H1 (cell line): ENCODE results near the gene ZNF385C. TPM values are rescaled to one million over a fixed set of nuclear protein-coding genes. Genes with fewer than 3 reads are reported as not detected.
A peak's percentile ranks its signal among the peaks of the same experiment; 100 is the strongest.

Experiments
- CTCF ChIA-PET: fragments of 300-600 bp; sonication (Branson Sonifier 250); formaldehyde crosslinking; loops from one replicate; lab custom pipeline; 2021; ENCODE audit not compliant: partially characterized antibody; lab: Charles Lee
- POLR2A ChIA-PET: fragments of 300-600 bp; sonication (Branson Sonifier 250); formaldehyde crosslinking; loops from one replicate; lab custom pipeline; 2021; ENCODE audit warnings: inconsistent platforms; ENCODE audit not compliant: partially characterized antibody; lab: Charles Lee
- DNase-seq, 2 experiments: peaks; one replicate each; pipeline versions ENCODE4 v3.0.0 to v3.0.0-alpha.2; 2010 to 2022; ENCODE audit warnings: low spot score in 2 of 2, low read depth in 1 of 2, mixed read lengths in 1 of 2
- FAIRE-seq: peaks from 2 replicates; lab custom pipeline; 2011; peaks lifted over from hg19 to GRCh38; lab: Jason Lieb, UNC
- H2AFZ ChIP-seq: 2 replicates; pipeline ENCODE4 v1.8.1; 2012; ENCODE audit warnings: low read length, inconsistent platforms
- H2AK5ac ChIP-seq: 2 replicates; pipeline ENCODE4 v1.6.1; 2013; ENCODE audit warnings: low read depth, low read length
- H2BK120ac ChIP-seq: replicated peaks from 2 replicates; pipeline ENCODE3; 2013; ENCODE audit warnings: low read depth, low read length, inconsistent platforms
- H2BK12ac ChIP-seq: 2 replicates; pipeline ENCODE4 v1.6.1; 2013; ENCODE audit warnings: low read depth, low read length
- H2BK15ac ChIP-seq: 2 replicates; pipeline ENCODE4 v1.6.1; 2013; ENCODE audit warnings: low read length
- H2BK20ac ChIP-seq: 2 replicates; pipeline ENCODE4 v1.6.1; 2013; ENCODE audit warnings: low read length
- H2BK5ac ChIP-seq: 2 replicates; pipeline ENCODE4 v1.6.1; 2013; ENCODE audit warnings: low read depth, low read length
- H3K14ac ChIP-seq: 2 replicates; pipeline ENCODE4 v1.6.1; 2013; ENCODE audit warnings: inconsistent platforms; ENCODE audit not compliant: insufficient read length
- H3K18ac ChIP-seq: 2 replicates; pipeline ENCODE4 v1.6.1; 2013; ENCODE audit warnings: low read length; ENCODE audit errors: extremely low read depth
- H3K23ac ChIP-seq: 2 replicates; pipeline ENCODE4 v1.6.1; 2013; ENCODE audit warnings: inconsistent platforms; ENCODE audit not compliant: insufficient read length
- H3K23me2 ChIP-seq: 2 replicates; pipeline ENCODE4 v1.6.1; 2013; ENCODE audit warnings: low read depth, low read length
- H3K27ac ChIP-seq: 2 replicates; pipeline ENCODE4 v1.6.1; 2011; ENCODE audit warnings: low read depth, low read length, inconsistent platforms
- H3K27me3 ChIP-seq, 4 experiments: replicated peaks in 1 of 4; 1 replicate in 1 of 4; 2 replicates in 3 of 4; pipeline versions ENCODE4 v1.6.1 to v1.8.1; 2011 to 2013; ENCODE audit warnings: low read length in 3 of 4, mild to moderate bottlenecking in 3 of 4, inconsistent platforms in 2 of 4, mixed read lengths in 2 of 4, moderate library complexity in 1 of 4; ENCODE audit not compliant: control insufficient read depth in 3 of 4, insufficient read depth in 3 of 4; ENCODE audit errors: extremely low read depth in 1 of 4
- H3K36me3 ChIP-seq, 4 experiments: 2 replicates each; pipeline versions ENCODE4 v1.6.1 to v1.8.1; 2011 to 2013; ENCODE audit warnings: mild to moderate bottlenecking in 4 of 4, low read length in 3 of 4, moderate library complexity in 2 of 4, control low read depth in 1 of 4, inconsistent platforms in 1 of 4; ENCODE audit not compliant: insufficient read depth in 4 of 4, control insufficient read depth in 2 of 4
- H3K4ac ChIP-seq: replicated peaks from 2 replicates; pipeline ENCODE3; 2013; ENCODE audit warnings: low read length, low read depth, mixed read lengths, inconsistent platforms; ENCODE audit not compliant: insufficient read length
- H3K4me1 ChIP-seq, 4 experiments: replicated peaks in 1 of 4; 1 replicate in 1 of 4; 2 replicates in 3 of 4; pipeline versions ENCODE4 v1.6.1 to v1.8.1; 2011 to 2013; ENCODE audit warnings: low read length in 3 of 4, inconsistent platforms in 2 of 4, mixed read lengths in 1 of 4; ENCODE audit not compliant: insufficient read depth in 4 of 4, control insufficient read depth in 3 of 4
- H3K4me2 ChIP-seq, 2 experiments: 2 replicates each; pipeline versions ENCODE4 v1.6.1 to v1.8.1; 2011 to 2013; ENCODE audit warnings: low read depth in 2 of 2, low read length in 2 of 2, control low read depth in 1 of 2, inconsistent platforms in 1 of 2, mild to moderate bottlenecking in 1 of 2; ENCODE audit not compliant: insufficient read depth in 1 of 2
- H3K4me3 ChIP-seq, 4 experiments: fragments of 200-600, 300-600 bp in 1 of 4; sonication (generic), shearing (Covaris generic), sonication (Bioruptor Twin) in 1 of 4; 2 replicates each; pipeline versions ENCODE4 v1.5.1 to v1.8.1; 2011 to 2016; ENCODE audit warnings: low read length in 4 of 4, low read depth in 3 of 4, control low read depth in 2 of 4, inconsistent platforms in 2 of 4, mild to moderate bottlenecking in 2 of 4, mixed read lengths in 1 of 4, moderate library complexity in 1 of 4; ENCODE audit not compliant: insufficient read depth in 2 of 4; ENCODE audit errors: extremely low read depth in 1 of 4
- H3K56ac ChIP-seq: replicated peaks from 2 replicates; pipeline ENCODE3; 2013; ENCODE audit warnings: low read depth, mild to moderate bottlenecking, mixed read lengths, low read length, inconsistent platforms; ENCODE audit not compliant: insufficient read length
- H3K79me1 ChIP-seq: 2 replicates; pipeline ENCODE4 v1.6.1; 2013; ENCODE audit warnings: low read depth, low read length, control low read depth
- H3K79me2 ChIP-seq, 2 experiments: 2 replicates each; pipeline versions ENCODE4 v1.6.1 to v1.8.1; 2012 to 2013; ENCODE audit warnings: low read length in 2 of 2, mild to moderate bottlenecking in 2 of 2, inconsistent platforms in 1 of 2; ENCODE audit not compliant: insufficient read depth in 2 of 2, control insufficient read depth in 1 of 2
- H3K9ac ChIP-seq, 4 experiments: replicated peaks in 1 of 4; 1 replicate in 1 of 4; 2 replicates in 3 of 4; pipeline versions ENCODE4 v1.6.1 to v1.8.1; 2011 to 2013; ENCODE audit warnings: low read depth in 3 of 4, low read length in 3 of 4, control low read depth in 2 of 4, mild to moderate bottlenecking in 2 of 4, moderate library complexity in 2 of 4, inconsistent platforms in 1 of 4; ENCODE audit errors: extremely low read depth in 1 of 4
- H3K9me3 ChIP-seq, 2 experiments: 2 replicates each; pipeline versions ENCODE4 v1.6.1 to v1.8.1; 2012 to 2013; ENCODE audit warnings: mild to moderate bottlenecking in 2 of 2, moderate library complexity in 2 of 2, control low read depth in 1 of 2, inconsistent platforms in 1 of 2, low read depth in 1 of 2, low read length in 1 of 2, mixed read lengths in 1 of 2; ENCODE audit not compliant: insufficient read depth in 2 of 2
- H4K20me1 ChIP-seq, 2 experiments: replicated peaks in 1 of 2; 2 replicates each; pipeline versions ENCODE3 to v1.8.1; 2011 to 2013; ENCODE audit warnings: inconsistent platforms in 2 of 2, low read length in 2 of 2, mild to moderate bottlenecking in 1 of 2; ENCODE audit not compliant: insufficient read depth in 2 of 2, control insufficient read depth in 1 of 2
- H4K5ac ChIP-seq: 2 replicates; pipeline ENCODE4 v1.6.1; 2013; ENCODE audit warnings: low read length, low read depth, mixed read lengths, inconsistent platforms; ENCODE audit not compliant: insufficient read length
- H4K8ac ChIP-seq: 2 replicates; pipeline ENCODE4 v1.8.0; 2013; ENCODE audit warnings: mild to moderate bottlenecking, moderate library complexity, low read length, inconsistent platforms; ENCODE audit not compliant: insufficient read depth; ENCODE audit errors: extremely low read depth
- H4K91ac ChIP-seq: replicated peaks from 2 replicates; pipeline ENCODE3; 2013; ENCODE audit warnings: low read length, mixed read lengths, inconsistent platforms; ENCODE audit not compliant: insufficient read length
- CHD1 ChIP-seq: IDR thresholded peaks from 2 replicates; pipeline ENCODE4 v1.6.1; 2012; ENCODE audit warnings: low read depth, low read length, improper control_type of control experiment
- WGBS, 2 experiments: shearing (Covaris generic) in 1 of 2; methylation state at CpG; one replicate each; pipeline versions ENCODE4 v1.1.6 to v1.1.7; 2013 to 2015; ENCODE audit warnings: low lambda C conversion rate in 2 of 2, mixed read lengths in 2 of 2, inconsistent platforms in 1 of 2, low coverage in 1 of 2, missing lambda C conversion rate in 1 of 2; ENCODE audit not compliant: insufficient replicate concordance in 2 of 2, insufficient coverage in 1 of 2, insufficient read length in 1 of 2; ENCODE audit errors: extremely low coverage in 1 of 2, missing lambda C conversion rate in 1 of 2; 5-methylcytosine and 5-hydroxymethylcytosine counted together
- polyA plus RNA-seq, 7 experiments: library from polyadenylated mRNA; depleted of rRNA in 3 of 7; stranded (reverse) in 5 of 7; unstranded in 2 of 7; fragments of >200 nt in 5 of 7; fragments of 200-250 nt in 2 of 7; gene quantifications; 1 replicate in 5 of 7; 2 replicates in 1 of 7; 4 replicates in 1 of 7; pipeline versions ENCODE4 v1.2.1 to v1.2.3, GENCODE V29; 2011 to 2013; ENCODE audit warnings: missing spikeins in 2 of 7, mixed read lengths in 2 of 7
- total RNA-seq: library from RNA; stranded (reverse); fragmentation: NEBNext Ultra II Directional; extraction: Animal tissue kit (Norgen Biotek cat#: 25700); gene quantifications from 2 replicates; pipeline ENCODE4 v1.2.1, GENCODE V29; 2021

Gene ZNF385C
- total and polyA plus RNA-seq, 2 of the 8 experiments (the other 6 are each of a cell fraction or from before 2014, with no cell fraction given) = 3.9 to 6.1 TPM

GRCh38 chr17:42111871-42112551 lies 13.7 kb upstream of the ZNF385C start:
- Histone ChIP-seq H3K18ac (0 out of 2 replicates have a peak overlapping the region, but pooled peaks have one; percentile 32), H3K79me2 (no peaks in the 10 kb centered on the region), H2AK5ac (no peak overlapping the region), H2BK15ac (0 out of 2 replicates have a peak overlapping the region, but pooled peaks have one; percentile 72), H3K27me3 (no peaks in the 10 kb centered on the region), H2BK20ac (no peak overlapping the region), H3K9me3 (no peaks in the 10 kb centered on the region), H2BK12ac (peak overlapping the region; percentile 17; the same call in 1 of the 2 replicates), H3K4me3 (no peak overlapping the region), H3K4me1 (peaks cover 0 to 18% (median 10%) of the 10 kb centered on the region in 4 experiments; a peak in 6 of 7 replicates), H3K79me1 (no peaks in the 10 kb centered on the region), H4K5ac (no peak overlapping the region), H3K36me3 (peaks cover 0 to 6% (median 2%) of the 10 kb centered on the region in 4 experiments; a peak in 5 of 8 replicates), H2AFZ (no peak overlapping the region), H4K91ac (no peak overlapping the region), H3K4ac (no peak overlapping the region), H3K27ac (no peak overlapping the region), H2BK120ac (no peak overlapping the region), H3K23ac (no peak overlapping the region), H2BK5ac (no peak overlapping the region), H3K56ac (no peak overlapping the region), H4K8ac (no peak overlapping the region), H3K4me2 (no peak overlapping the region), H4K20me1 (peaks cover 0 to under 1% of the 10 kb centered on the region in 2 experiments), H3K9ac (no peak overlapping the region), H3K23me2 (peaks cover 2% of the 10 kb centered on the region; the same call in 1 of the 2 replicates), H3K14ac (no peak overlapping the region)
- FAIRE-seq = no peak
- no peak for TF ChIP-seq CHD1
- ChIA-PET POLR2A (interaction anchor here (0.6 to 7.2 kb wide), 13 partner anchors 9 to 100 kb away, joined by 3 to 51 read pairs (median 3); partner anchors contain the start of genes DNAJC7, HSPB9, KAT2A and NKIRAS2), CTCF (interaction anchor here (1.1 to 39.4 kb wide), 7 partner anchors 8 to 149 kb away, joined by 3 to 1084 read pairs (median 8); partner anchors contain the start of genes DNAJC7, KAT2A, NKIRAS2 and ZNF385C)
- 91% methylated on average over 11 of the region's 12 CpGs; no CpG with 5 or more reads in 1 of the 2 experiments for WGBS, 2 experiments
- no peak for DNase-seq
